Fibroblast of gingiva (primary cell): ENCODE results near the gene SEMA4C.

Experiments used
- DNase-seq: peaks from one replicate; pipeline ENCODE4 v3.0.0-alpha.2; 2011; ENCODE audit warnings: low read depth

Gene SEMA4C

DNA sequence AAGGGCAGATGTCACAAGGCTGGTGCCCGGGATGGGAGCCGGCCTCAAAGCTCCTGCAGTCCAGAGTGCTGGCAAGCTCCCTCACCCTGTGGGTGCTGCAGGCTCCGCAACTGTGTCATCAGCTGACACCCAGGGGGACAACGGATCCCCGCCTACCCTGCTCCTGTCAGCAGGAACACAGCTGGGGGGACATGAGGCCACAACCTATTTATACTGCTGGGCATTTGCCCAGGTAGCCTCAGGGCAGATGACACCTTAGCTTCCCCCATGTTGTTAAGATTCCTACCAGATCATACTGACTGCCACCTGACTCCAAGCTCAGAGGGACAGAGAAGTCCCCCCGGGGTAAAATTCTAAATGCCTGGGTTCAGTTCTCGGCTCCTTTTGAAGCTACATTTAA is 27.3 kb downstream of the SEMA4C start:
- no peak for DNase-seq

DNA sequence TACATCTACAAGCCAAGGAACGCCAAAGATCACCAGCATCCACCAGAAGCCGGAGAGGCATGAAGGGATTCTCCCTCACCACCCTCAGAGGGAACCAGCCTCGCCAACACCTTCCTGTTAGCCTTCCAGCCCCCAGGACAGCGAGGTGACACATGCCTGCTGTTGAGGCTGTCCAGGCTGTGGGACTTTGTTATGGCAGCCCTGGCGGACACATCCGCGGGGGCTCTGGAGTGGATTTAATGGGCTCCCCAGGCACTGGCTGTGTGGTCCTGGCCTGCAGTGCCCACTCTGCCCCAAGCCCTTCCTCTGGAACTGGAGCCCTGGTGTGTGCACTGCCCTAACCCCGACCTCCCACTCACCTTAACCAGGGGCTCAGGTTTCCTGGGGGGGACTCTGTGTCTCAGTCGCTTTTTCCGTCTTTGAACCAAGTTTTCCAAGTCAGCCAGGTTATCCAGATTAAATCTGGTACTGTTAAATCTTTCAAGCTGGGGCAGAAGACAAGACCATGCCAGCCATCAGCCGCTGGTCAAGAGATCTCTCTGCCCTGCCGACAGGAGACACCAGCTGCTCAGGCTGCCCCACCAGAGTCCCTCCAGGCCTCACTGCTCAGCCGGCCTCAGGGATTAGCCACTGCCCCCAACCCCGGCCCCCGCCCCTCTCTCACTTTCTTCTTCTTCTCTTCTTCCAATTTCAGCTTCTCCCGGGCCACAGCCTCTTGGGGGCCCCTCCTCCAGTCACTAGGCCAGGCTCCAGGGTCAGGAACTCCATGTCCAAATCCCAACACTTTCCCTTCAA is 28.0 kb downstream of the SEMA4C start:
- no peak for DNase-seq

DNA sequence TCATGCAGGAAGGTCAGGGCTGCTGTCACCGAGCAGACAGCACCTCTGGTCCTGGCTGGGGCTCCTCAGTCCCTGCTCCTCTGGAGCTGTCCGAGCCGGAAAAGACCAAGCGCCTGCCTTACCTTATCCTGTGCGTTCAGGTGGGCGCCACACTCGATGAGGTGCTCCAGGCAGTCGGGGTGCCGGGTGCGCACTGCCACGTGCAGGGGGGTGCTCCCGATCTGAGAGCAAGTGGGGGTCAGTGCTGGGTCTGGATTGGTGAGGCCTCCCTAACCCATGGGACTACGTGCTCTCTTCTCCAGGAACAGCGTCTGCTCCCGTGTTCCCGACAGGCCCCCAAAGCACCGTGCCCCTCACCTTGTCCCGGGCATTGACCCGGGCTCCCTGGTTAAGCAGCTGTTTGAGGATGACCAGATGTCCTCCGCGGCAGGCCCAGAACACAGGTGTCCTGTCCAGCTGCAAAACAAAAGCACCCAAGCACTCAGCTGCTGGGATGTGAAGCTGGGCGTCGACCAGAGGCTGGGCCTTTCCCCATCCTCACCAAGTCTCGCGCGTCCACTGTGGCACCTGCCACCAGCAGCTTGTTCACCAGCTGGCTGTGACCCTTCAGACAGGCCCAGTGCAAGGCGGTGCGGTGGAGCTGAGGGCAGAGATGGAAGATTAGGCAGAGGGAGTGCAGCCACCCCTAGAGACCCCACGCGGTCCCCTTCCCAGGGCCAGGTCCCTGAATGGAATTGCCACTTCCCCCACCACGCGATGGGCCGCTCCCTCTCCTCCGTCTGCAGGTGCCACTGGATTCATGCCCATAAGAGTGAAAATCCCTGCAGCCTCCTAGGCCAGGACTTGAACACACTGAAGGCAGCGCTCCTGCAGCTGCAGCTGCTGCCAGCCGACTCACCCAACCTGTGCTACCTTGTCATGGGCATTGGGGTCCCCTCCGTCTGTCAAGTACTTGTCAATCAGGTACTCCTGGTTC is 29.7 kb downstream of the SEMA4C start:
- no peak for DNase-seq

DNA sequence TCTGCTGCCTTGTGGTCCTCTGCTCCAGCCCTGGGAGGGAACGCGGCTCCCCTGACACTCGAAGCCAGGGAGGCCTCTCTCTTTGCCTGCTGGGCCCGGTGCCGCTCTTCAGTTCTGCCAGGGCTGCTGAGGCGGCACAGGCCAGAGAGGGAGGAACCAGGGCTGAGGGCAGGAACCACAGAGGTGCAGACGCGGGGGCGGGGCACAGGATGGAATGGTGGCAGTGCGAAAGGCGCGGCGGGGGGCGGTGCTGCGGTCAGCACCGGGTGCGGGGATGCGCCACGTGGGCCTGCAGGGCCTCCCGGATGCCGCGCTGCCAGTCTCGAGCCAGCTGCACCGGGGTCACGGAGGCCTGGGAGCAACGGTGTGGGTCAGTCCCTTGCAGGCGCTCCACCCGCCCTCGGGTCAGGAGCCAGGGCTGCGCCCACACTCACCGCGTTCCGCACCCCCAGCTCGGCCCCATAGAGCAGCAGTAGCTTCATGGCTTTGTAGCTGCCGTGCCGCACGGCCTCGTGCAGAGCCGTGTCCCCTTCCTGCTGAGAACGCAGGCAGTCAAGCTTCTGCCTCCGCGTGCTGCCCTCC is 30.5 kb downstream of the SEMA4C start:
- DNase-seq = no peak

DNA sequence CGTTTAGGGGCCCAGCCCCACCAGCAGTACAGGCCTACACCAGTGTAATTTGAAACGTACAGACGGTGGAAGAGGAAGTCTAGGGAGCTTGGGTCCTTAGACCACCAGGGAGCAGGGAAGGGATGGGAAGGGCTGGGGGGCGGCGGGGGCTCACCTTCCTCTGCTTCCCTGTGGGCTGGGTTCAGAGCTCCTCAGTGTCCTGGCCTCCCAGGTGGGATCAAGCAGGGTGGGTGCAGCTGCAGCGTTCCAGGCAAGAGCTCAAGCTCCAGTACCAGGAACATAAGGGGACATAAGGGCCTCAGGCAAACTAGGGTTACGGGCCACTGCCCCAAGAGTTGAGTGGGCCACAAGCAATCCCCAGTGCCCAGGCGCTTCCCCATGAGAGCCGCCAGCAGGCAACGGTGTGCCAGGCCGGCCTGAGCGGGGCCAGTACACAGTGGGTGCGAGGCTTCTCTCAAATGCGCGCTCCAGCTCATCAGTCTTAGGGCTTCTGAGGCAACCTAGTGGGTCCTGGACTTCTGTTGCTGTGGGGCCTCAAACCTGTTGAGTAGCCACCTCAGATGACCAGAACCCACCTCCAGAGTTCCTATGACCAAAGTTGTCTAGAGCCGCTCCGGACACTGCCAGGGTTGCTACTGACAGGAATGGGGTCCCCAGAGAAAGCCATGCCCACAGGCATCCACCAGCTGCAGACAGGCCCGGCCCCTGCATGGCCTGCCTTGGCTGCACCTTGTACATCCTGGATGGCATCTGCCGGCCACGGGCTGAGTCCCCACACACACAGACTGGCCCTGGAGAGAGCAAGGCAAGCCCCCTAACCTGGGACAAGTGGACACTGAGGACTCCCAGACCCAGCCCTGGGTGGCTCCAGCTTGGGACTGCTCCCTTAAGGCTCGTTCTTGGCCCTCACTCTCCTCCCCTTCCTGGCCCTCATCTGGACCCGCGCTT is 31.3 kb downstream of the SEMA4C start:
- no peak for DNase-seq

DNA sequence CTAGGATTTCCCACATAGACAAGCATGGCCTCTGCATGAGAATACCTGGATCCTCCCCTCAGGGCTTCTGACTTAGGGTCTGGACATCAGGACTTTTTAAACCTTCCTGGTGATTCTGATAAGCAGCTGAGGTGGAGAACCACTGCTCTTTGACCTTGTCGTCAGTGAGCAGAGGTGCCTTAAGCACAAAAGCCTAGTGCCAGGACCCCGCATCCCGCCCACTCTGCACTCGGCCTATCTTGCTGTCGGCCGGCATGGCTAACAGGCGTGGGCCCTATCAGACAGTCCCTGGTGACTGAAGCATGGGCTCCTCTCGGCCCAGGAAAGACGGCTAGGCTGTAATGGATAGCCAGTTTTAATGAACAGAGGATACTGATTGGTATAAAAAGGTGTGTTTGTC is 32.3 kb downstream of the SEMA4C start:
- no peak for DNase-seq

DNA sequence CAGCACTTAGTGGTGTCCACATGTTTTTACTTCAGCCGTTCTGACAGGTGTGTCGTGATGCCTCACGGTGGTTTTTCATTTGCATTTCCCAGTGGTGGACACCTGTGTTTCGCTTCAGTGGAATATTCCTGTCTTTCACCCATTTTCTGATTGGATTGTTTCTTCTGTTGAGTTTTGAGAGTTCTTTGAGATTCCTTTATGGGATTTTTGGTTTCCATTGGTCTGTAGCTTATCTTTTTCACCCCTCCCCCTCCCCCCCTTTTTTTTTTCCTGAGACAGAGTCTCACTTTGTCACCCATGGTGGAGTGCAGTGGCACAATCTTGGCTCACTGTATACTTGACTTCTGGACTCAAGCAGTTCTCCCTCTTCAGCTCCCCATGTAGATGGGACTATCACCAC is 34.0 kb downstream of the SEMA4C start:
- no peak for DNase-seq

DNA sequence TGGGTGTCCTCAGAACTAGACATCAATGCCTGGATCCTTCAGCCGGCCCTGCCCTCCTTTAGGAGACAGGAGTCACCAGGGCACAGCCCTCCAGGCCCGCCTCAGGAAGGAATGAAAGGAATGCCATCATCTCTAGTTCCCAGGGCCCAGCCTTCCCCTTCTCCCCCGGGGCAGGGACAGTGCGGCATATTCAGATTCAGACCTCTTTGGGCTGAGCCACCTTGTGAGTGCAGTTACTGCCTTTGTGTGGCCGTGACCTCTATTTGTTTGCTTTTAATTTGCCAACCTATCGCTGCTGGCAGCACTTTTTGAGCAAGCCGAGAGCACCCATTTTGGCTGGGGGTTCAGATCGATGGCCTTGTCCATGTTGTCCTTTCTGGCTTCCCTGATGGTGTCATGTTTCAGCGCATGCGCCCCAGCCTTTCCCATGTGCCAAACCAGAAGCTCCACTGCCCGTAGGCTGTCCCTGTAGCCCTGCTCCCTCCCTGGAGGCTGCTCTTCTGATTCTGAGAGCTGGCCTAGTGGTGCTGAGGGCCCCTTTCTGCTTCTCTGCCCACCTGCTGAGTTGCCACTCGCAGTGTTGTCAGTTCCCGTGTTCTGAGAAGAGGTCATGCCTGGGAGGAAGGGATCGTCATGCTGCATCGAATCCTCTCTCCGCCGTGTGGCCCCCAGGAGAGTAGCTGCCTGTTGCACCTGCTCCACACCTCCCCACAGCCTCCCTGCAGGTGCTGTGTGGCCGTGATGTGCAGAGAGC is 36.9 kb downstream of the SEMA4C start:
- DNase-seq = no peak

DNA sequence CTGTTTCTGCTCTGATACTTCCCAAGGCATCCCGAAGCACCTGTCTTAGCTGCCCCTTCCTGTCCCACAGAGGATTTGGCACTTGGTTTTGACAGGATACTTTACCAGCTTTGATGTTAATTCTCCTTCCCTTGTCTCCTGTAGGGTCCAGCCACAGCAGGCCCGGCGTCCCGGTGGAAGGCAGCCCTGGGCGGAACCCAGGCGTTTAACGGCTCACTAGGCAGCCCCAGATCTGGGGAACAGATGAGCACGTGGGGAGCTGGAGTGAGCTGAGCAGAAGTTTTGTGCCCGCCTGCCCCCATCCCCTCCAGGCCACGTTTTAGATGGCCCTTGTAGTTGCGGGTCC is 37.5 kb downstream of the SEMA4C start:
- no peak for DNase-seq

DNA sequence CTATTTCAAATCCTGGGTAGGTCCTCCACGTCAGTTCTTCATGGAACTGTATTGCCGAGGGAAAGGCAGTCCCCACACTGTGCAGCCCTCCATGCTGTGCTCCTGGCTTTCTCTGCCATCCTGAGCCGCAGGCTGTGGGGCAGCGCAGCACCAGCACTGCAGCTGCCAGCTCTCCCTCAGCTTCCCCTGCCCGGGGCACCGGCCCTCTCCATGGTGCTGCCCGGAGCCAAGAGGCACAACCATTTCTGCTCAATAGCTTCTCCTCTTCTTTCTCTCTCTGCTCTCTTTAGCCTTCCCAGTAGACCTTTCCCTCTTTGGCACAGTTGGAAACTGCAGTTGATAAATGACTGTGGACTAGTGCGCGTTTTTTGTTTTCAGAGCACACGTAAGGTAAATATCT is 38.2 kb downstream of the SEMA4C start:
- DNase-seq = no peak

DNA sequence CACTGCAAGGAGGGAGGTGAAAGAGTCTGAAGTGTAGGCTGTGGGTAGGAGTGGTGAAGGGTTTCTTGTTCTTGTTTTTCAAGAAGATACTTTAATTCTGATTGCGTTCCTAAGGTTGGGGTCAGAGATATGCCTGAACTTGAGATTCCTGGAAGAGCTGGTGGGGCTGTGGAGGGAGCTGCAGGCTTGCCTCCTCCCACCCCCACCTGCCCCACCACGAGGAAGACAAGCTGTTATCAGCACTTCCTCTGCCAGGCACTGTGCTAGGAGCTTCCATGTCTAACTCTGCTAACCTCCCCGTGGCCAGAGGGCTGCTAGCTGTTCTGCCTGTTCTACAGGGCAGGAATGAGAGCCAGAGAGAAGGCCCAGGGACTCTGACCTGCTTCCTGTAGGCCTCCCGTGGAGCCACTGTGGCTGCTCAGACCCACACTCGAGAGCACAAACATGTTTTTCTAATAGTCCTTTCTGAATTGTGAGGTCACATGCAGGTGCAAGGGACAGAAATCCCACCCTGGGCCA is 39.8 kb downstream of the SEMA4C start:
- DNase-seq = no peak

DNA sequence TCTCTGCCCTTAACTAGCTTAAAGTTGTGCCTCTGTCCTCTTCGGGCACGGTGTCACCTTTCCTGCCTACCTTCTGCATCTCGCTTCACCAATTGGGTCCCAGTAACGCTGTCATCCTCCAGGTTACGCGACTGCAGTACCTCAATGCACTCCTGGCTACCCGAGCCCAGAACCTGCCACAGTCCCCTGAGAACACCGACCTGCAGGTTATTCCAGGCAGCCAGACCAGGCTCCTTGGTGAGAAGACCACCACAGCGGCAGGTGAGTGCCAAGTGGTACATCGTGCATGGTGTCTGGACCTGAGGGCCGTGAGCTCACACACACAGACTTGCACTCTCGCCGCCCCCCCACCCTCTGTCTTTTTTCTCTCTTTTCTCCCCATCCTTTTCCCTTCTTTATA is 41.0 kb downstream of the SEMA4C start:
- no peak for DNase-seq

DNA sequence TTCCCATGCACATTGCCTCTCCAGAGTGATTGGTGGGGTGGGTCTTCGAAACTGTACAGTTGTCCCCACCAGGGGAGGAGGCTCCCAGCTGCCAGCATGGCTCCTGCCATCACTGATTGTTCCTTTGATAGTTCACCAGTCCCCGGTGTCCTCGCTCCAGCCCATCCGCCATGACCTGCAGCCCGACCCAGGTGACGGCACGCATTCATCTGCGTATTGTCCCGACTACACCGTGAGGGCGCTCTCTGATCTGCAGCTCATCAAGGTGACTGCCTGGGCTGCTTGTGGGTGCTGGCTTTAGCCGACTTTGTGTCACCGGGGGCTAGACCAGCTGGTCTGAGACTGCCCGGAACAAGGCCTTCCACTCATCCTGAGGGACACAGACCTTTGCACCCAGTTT is 41.4 kb downstream of the SEMA4C start:
- DNase-seq = no peak

DNA sequence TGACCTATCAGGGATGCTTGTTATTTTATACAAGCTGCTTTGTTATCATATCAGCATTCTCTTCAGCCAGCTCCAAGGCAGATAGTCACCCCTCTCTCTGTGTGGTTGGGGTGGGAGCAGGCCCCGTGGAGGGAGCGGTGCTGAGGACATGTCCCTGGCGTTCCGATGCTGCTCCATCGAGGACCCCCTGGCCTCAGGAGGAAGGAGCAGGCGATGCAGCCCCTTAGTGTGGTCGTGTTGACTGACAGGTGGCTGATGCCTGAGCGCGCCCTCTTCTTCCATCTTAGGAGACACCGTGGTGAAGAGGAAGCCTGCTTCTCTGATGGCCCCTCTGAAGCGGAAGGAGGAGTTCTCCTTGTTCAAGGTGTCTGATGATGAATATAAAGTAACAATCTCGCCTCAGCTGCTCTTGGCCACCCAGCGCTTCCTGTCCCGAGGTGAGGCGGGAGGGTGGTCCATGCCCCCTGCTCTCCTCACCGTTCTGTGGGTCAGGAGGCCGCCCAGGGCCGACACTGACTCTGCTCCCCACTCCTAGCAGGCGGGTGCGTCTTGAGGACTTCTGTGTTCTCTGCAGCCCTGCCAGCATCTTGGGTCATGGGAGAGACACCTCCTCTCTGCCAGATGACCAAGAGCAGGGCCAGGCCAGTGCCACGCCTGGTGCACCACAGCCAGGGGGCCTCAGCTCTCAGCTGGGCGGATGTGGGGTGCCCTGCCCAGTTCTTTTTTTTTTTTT is 43.2 kb downstream of the SEMA4C start:
- DNase-seq = no peak

DNA sequence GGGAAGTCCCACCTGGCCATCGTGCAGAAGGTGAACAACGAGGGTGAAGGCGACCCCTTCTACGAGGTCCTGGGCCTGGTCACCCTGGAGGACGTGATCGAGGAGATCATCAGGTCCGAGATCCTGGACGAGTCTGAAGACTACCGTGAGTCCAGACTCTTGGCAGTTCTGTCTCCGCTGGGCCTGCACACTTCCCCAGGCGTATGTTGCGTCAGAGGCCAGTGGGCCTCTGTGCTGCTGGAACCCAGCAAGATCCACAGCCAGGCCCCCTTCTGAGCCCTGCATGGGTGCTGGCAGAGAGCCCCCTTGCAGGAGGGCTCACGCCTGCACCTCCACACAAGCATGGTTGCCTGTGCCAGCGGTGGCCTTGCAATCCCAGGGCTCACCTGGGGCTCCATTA is 44.8 kb downstream of the SEMA4C start:
- no peak for DNase-seq

DNA sequence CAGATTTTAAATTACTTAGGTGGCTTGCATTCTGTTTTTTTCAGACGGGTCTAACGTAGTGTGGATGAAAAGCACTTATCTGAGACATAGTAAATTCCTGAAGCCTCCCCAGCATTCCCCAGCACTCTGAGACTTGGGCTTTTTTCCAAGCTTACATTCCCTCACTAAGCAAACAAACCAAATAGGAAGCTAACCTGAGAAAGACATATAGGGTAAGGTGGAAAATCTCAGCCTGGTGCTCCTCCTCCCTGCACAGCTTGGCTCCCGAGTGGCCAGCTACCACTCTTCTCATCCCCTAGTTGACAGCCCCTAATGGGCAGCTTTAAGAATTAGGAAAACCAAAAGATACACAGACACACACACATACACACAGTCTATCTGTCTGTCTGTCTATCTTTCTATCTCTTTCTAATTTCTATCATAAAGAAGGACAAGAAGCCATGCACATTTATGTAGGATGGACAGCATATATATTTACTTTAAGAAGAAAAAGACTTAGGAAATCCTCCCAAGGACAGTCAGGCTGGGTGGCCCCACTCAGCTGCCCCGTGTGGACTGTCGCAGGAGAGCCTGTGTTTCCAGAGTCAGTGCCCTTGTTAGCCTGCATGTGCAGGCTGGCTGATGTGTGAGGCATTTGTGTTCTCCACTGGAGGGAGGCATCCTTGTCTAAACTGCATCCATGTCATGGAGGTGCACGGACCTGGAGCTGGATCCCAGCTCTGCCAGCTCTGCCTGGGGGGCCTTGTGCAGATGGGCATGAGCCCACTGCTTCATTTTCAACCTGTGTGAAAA is 45.6 kb downstream of the SEMA4C start:
- DNase-seq = no peak

DNA sequence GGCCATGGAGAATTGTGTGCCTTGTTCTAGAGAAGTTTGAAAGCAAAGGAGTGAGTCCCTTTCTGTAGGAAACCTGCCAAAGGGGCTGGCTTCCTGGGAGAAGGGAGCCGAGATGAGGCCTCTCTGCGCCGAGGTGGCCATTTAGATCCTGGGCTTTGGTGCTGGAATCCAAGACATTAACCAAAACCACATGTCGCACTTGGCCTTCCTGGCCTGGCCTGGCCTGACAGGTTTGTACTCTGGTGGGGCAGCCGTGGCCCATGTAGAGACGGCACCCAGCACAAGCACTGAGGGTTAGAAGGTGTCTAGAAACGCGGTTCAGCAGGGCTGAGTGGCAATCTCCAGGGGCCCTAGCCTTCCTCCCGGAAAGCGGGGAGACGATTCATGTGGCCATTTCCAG is 46.7 kb downstream of the SEMA4C start:
- DNase-seq = peak; percentile 26

DNA sequence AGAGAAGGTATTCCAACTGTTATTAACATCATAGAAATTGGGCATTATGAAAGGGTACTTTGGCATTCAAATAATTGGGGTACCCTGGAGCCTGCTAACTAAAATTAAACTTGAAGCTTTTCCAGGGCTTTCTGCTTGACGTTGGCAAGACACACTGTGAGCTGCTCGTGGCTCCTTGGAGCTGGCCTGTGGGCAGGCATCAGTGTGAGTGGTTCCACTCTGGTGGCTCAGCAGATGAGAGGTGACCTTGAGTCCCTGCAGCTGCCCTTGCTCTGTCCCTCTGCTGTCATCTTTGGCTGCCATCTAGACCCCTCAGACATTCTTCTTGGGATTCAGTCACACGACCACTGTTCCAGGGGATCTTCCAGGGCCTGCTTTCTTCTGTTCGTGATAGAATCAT is 47.1 kb downstream of the SEMA4C start:
- no peak for DNase-seq

DNA sequence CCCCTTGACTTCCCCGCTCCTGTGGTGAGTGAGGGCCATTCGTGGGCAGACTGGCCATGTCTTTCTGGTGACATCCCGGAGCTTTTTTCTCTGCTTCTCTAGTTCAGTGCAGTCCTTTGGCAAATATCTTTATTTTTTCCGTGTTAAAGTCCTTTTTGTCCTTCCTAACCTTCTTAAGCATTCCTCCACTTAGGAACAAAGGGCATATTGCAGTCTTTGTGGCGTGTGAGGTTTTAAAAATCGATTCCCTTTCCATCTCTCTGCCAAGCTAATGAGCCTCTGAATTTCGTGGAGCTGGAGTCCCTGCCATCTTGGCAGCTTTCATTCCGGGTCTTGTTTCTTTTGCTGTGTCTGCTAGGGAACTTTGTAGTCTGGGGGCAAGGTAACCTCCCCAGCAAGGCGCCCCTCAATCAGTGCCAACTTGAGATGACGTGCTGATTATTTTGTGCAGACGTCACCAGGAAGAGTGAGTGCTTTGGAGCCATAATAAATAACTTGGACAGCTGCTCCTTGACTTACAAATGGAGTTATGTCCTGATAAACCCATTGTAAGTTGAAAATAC is 48.7 kb downstream of the SEMA4C start:
- DNase-seq = no peak
